WERI-Rb-1 (cell line): Measurements from ENCODE around the gene SHISA7.

Experiments used
- DNase-seq: peaks from one replicate; pipeline ENCODE4 v3.0.0-alpha.2; 2020
- H3K27ac ChIP-seq: fragments of 250-450 bp; sonication (Bioruptor Pico); 2 replicates; pipeline ENCODE4 v1.5.1; 2020; ENCODE audit warnings: mild to moderate bottlenecking, moderate library complexity
- H3K27me3 ChIP-seq: fragments of 250-450 bp; sonication (Bioruptor Pico); 2 replicates; pipeline ENCODE4 v1.5.1; 2021; ENCODE audit warnings: mild to moderate bottlenecking, low read depth, moderate library complexity; ENCODE audit not compliant: insufficient read depth, severe bottlenecking
- H3K36me3 ChIP-seq: fragments of 250-450 bp; sonication (Bioruptor Pico); 2 replicates; pipeline ENCODE4 v1.5.1; 2020; ENCODE audit warnings: mild to moderate bottlenecking, moderate library complexity
- H3K4me3 ChIP-seq: 2 replicates; pipeline ENCODE4 v1.5.1; 2011; ENCODE audit warnings: low read depth, mild to moderate bottlenecking, control low read depth, low read length
- H3K9me3 ChIP-seq: fragments of 250-450 bp; sonication (Bioruptor Pico); 2 replicates; pipeline ENCODE4 v1.5.1; 2021; ENCODE audit warnings: mild to moderate bottlenecking, moderate library complexity; ENCODE audit not compliant: severe bottlenecking
- CTCF ChIP-seq: IDR thresholded peaks from 2 replicates; pipeline ENCODE4 v1.5.1; 2011; ENCODE audit warnings: low read depth, mild to moderate bottlenecking, control low read depth, inconsistent platforms, low read length

The SHISA7 gene

DNA sequence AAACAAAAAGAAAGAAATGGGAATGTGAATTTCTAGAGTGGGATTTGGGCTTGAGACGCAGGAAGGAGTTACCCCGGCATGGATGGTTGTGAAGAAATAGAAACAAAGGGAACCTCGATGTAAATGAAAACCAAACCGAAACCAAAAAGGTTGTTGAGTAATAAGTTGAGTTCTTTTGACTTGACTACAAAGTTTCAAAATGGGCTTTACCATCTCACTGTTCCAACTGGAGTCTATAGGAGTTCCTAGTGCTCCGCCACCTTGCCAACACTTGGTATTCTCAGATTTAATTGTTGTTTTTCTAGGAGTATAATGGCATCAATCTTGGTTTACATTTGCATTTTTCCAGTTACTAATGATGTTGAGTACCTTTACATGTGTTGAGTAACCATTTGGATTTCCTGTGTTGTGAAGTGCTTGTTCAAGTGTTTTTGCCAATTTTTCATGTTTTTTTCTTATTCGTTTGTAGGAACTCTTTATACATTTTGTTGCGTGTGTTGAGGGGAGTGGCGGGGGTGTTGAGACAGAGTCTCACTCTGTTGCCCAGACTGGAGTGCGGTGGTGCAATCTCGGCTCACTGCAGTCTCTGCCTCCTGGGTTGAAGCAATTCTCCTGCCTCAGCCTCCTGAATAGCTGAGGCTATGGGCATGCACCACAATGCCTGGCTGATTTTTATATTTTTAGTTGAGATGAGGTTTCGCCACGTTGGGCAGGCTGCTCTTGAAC lies 44.7 kb downstream of the SHISA7 start:
- H3K9me3 ChIP-seq: no peaks in the 10 kb centered on the region
- no peak for TF ChIP-seq CTCF
- no peak for DNase-seq
- no peak overlapping the region for H3K4me3 ChIP-seq
- H3K36me3 ChIP-seq: peaks cover 28% of the 10 kb centered on the region
- H3K27ac ChIP-seq: no peak overlapping the region; the same call in 1 of the 2 replicates
- H3K27me3 ChIP-seq: no peaks in the 10 kb centered on the region

DNA sequence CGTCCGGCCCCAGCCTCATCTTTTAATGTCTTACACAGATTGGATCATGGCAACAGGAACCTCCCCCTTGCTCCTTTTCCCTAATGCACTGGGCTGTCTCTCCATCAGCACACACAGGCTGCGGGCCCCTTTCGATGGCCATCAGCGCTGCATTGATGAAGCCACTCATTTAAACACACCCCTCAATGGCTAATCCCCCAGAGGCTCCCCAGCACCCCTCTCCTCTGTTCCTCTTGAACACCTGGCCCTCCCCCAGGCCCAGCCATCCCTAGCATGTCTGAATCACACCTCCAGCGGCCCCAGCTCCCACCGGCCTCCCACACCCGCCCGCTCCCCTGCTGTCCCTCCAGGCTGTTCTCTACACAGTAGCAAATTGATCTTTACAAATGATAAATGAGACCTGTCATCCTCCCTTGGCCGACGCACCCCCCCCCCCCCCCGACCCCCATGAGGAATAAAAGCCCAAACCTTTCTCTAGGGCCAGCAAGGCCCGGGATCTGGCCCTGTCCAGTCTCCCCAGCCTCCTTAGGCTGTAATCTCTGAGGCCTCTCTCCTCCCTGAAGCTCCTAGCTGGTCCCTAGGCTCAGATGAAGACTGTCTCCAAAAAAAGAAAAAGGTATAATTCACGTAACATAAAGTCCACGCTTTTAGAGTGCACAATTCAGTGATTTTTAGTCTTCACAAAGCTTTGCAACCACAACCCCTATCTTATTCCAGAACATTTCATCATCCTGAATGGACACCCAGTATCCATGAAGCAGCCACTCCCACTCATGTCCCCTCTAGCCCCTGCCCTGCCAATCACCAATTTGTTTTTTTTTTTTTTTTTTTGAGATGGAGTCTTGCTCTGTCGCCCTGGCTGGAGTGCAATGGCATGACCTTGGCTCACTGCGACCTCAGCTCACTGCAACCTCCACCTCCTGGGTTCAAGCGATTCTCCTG lies 50.0 kb downstream of the SHISA7 start:
- H3K27ac ChIP-seq: no peak overlapping the region
- H3K4me3 ChIP-seq: no peak overlapping the region
- no peaks in the 10 kb centered on the region for H3K9me3 ChIP-seq
- TF ChIP-seq CTCF: no peak
- peak; percentile 23 for DNase-seq
- peaks cover 37% of the 10 kb centered on the region for H3K36me3 ChIP-seq
- H3K27me3 ChIP-seq: no peaks in the 10 kb centered on the region

GRCh38 chr19:55391702-55392615 lies 51.1 kb downstream of the SHISA7 start:
- no peaks in the 10 kb centered on the region for H3K27me3 ChIP-seq
- DNase-seq: no peak
- H3K36me3 ChIP-seq: peaks cover 48% of the 10 kb centered on the region
- no peak for TF ChIP-seq CTCF
- H3K4me3 ChIP-seq: no peak overlapping the region
- no peaks in the 10 kb centered on the region for H3K9me3 ChIP-seq
- H3K27ac ChIP-seq: no peak overlapping the region

DNA sequence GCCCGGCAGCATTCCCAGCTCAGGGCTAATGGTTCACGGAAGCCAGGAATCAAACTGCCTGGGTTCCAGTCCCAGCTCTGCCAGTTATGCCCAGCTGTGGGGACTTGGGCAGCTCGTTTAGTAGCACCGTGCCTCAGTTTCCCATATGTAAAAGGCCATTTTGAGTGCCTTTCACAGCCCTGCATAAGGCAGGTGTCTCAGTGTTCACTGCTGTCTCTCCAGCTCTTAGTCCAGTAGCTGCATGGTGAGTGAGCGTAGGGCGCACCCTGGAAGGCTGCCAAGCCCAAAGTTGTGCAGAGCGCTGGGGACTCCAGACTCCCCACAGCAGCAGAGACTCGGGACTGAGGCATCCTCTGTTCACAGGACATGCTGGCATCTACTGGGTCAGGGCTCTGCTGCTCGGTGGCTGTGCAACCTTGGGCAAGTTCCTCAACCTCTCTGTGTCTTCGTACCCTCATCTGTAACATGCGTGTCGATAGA lies 51.9 kb downstream of the SHISA7 start:
- Histone ChIP-seq H3K27ac (no peak overlapping the region), H3K36me3 (peaks cover 56% of the 10 kb centered on the region)

More for the DNA sequence above, 51.9 kb downstream of the SHISA7 start:
- H3K4me3 ChIP-seq: no peak overlapping the region
- no peak for TF ChIP-seq CTCF
- H3K9me3 ChIP-seq: no peaks in the 10 kb centered on the region
- DNase-seq: no peak
- no peaks in the 10 kb centered on the region for H3K27me3 ChIP-seq
